ENCODE data around the gene SCARF2.

GRCh38 chr22:20421507-20421874, 16.1 kb downstream of the SCARF2 start:
- no peak for TF ChIP-seq EP300 (IDR thresholded peaks at IDR 0.05)
- no peak for TF ChIP-seq POLR2A (IDR thresholded peaks at IDR 0.05)
